Measurements from ENCODE around the gene ABCD4. TPM values are rescaled to one million over a fixed set of nuclear protein-coding genes. Genes with fewer than 3 reads are reported as not detected.
"Not testable (repeated sequence)": the region's sequence is repeated elsewhere in the genome, so short reads cannot be mapped to it uniquely, and the experiment has no call there.

ABCD4 gene
- total and polyA plus RNA-seq, 10 donors, result 37.2 to 99.4 (median 68.8) TPM

- Histone ChIP-seq H3K27ac (no peak overlapping the region), H3K27me3 (replicated peaks in 1 of 7) (peaks cover 0 to 40% (median 0%) of the 10 kb centered on the region in 7 donors), H3K4me3 (no peak overlapping the region), H3K9me3 (no peaks in the 10 kb centered on the region), H3K4me1 (no peaks in the 10 kb centered on the region), H3K36me3 (no peaks in the 10 kb centered on the region)
- TF ChIP-seq POLR2AphosphoS5 (IDR thresholded peaks at IDR 0.05) (no peak), CTCF (IDR thresholded peaks at IDR 0.05 in 8 of 11, conservative IDR thresholded peaks at IDR 0.05 in 3 of 11) (no peak)
- intact Hi-C loops (cut with DNase I; ENCODE audit: low total_unique reads), result no loop called here
- WGBS, 5 donors, result 63 to 80% (median 78%) methylated on average over 5 to 7 of the region's 7 CpGs
- DNase-seq, result no peak
These were observed 44.5 kb upstream of the ABCD4 start for GRCh38 chr14:74347097-74347794.

- intact Hi-C loops (cut with DNase I; ENCODE audit: low total_unique reads), result no loop called here
- no peak overlapping the region for H3K27ac ChIP-seq
- no peak for DNase-seq
- WGBS, 5 donors, result 77 to 96% (median 86%) methylated on average over 2 of the region's 2 CpGs
- no peaks in the 10 kb centered on the region for H3K4me1 ChIP-seq
- H3K27me3 ChIP-seq (replicated peaks in 1 of 7), result peaks cover 0 to 31% (median 0%) of the 10 kb centered on the region in 7 donors
- H3K9me3 ChIP-seq, result no peaks in the 10 kb centered on the region
- no peak overlapping the region for H3K4me3 ChIP-seq
- TF ChIP-seq POLR2AphosphoS5 (IDR thresholded peaks at IDR 0.05) (no peak), POLR2A (IDR thresholded peaks at IDR 0.05) (no peak), CTCF (IDR thresholded peaks at IDR 0.05 in 8 of 11, conservative IDR thresholded peaks at IDR 0.05 in 3 of 11) (no peak)
- no peaks in the 10 kb centered on the region for H3K36me3 ChIP-seq
These were observed 43.6 kb upstream of the ABCD4 start for GRCh38 chr14:74346341-74346740.

GRCh38 chr14:74333909-74334308 lies 31.2 kb upstream of the ABCD4 start:
- no peaks in the 10 kb centered on the region for H3K9me3 ChIP-seq
- H3K36me3 ChIP-seq, result no peaks in the 10 kb centered on the region
- 58 to 68% (median 64%) methylated on average over 4 of the region's 4 CpGs for WGBS, 5 donors
- no peaks in the 10 kb centered on the region for H3K27me3 ChIP-seq (replicated peaks in 1 of 7)
- no peak for DNase-seq
- intact Hi-C loops (cut with DNase I; ENCODE audit: low total_unique reads), result no loop called here
- H3K4me3 ChIP-seq, result no peak overlapping the region
- H3K4me1 ChIP-seq, result no peaks in the 10 kb centered on the region
- no peak overlapping the region for H3K27ac ChIP-seq
- TF ChIP-seq POLR2A (IDR thresholded peaks at IDR 0.05) (no peak), CTCF (IDR thresholded peaks at IDR 0.05 in 8 of 11, conservative IDR thresholded peaks at IDR 0.05 in 3 of 11) (no peak), POLR2AphosphoS5 (IDR thresholded peaks at IDR 0.05) (no peak)

GRCh38 chr14:74329950-74330552 lies 27.3 kb upstream of the ABCD4 start:
- H3K27ac ChIP-seq; H3K4me3 ChIP-seq; H3K9me3 ChIP-seq; DNase-seq; H3K36me3 ChIP-seq; H3K4me1 ChIP-seq; intact Hi-C loops (cut with DNase I; ENCODE audit: low total_unique reads): not testable (repeated sequence)
- H3K27me3 ChIP-seq (replicated peaks in 1 of 7), result peaks cover 0 to 14% (median 0%) of the 10 kb centered on the region in 7 donors
- WGBS, 5 donors, result 84 to 87% (median 86%) methylated on average over 7 to 9 of the region's 9 CpGs
